Naive thymus-derived CD8-positive, alpha-beta T cell (primary cell): Measurements from ENCODE around the gene ZKSCAN1. TPM values are rescaled to one million over a fixed set of nuclear protein-coding genes. Genes with fewer than 3 reads are reported as not detected.

ENCODE experiments used
- ATAC-seq, 2 donors: fragments of 150-1000 bp; cut with Tn5 transposase in 1 of 2; sonication (Bioruptor Pico), chemical (Tn5 transposase) in 1 of 2; 1 replicate in 1 of 2; 2 replicates in 1 of 2; pipeline ENCODE4 v1.10.0; 2021; ENCODE audit warnings: mild to moderate bottlenecking in 2 of 2, moderate library complexity in 2 of 2
- POLR2A ChIA-PET: fragments of 350-600 bp; sonication (Branson Sonifier 250); formaldehyde crosslinking; loops from one replicate; lab custom pipeline; 2021; ENCODE audit warnings: antibody characterized with exemption; lab: Charles Lee
- DNase-seq, 10 donors: peaks; one replicate each; pipeline versions ENCODE4 v3.0.0 to v3.0.0-alpha.2; 2020 to 2022
- H3K27ac Mint-ChIP-seq, 10 donors: one replicate each; pipeline ENCODE4 v1.8.0; 2020 to 2022; ENCODE audit warnings: mild to moderate bottlenecking in 10 of 10, mixed read lengths in 10 of 10, moderate library complexity in 4 of 10, inconsistent platforms in 1 of 10
- H3K27me3 Mint-ChIP-seq, 5 donors: one replicate each; pipeline ENCODE4 v1.8.0; 2021 to 2022; ENCODE audit warnings: mixed read lengths in 5 of 5
- H3K36me3 Mint-ChIP-seq, 3 donors: one replicate each; pipeline ENCODE4 v1.8.0; 2020 to 2022; ENCODE audit warnings: mixed read lengths in 3 of 3, mild to moderate bottlenecking in 2 of 3, inconsistent platforms in 1 of 3
- H3K4me1 Mint-ChIP-seq, 4 donors: one replicate each; pipeline ENCODE4 v1.8.0; 2021 to 2022; ENCODE audit warnings: mixed read lengths in 4 of 4
- H3K4me3 Mint-ChIP-seq, 10 donors: one replicate each; pipeline ENCODE4 v1.8.0; 2020 to 2022; ENCODE audit warnings: mild to moderate bottlenecking in 10 of 10, mixed read lengths in 10 of 10, moderate library complexity in 6 of 10, inconsistent platforms in 1 of 10
- H3K9me3 Mint-ChIP-seq, 9 donors: one replicate each; pipeline ENCODE4 v1.8.0; 2020 to 2022; ENCODE audit warnings: mixed read lengths in 9 of 9, mild to moderate bottlenecking in 3 of 9, inconsistent platforms in 1 of 9, moderate library complexity in 1 of 9
- polyA plus RNA-seq, 3 donors: library from polyadenylated mRNA; unstranded; fragments of 300-500 nt; fragmentation: Illumina TruSeq; gene quantifications; one replicate each; pipeline ENCODE4 v1.2.3, GENCODE V29; 2021
- total RNA-seq, 8 experiments: library from RNA in 2 of 8; stranded (reverse) in 2 of 8; gene quantifications; one replicate each; pipeline ENCODE4 v1.2.3 and lab custom pipeline; 2021 to 2026

ZKSCAN1 gene
- total and polyA plus RNA-seq, 5 experiments from 2014 or later = 39.1 to 108 (median 63.6) TPM

DNA sequence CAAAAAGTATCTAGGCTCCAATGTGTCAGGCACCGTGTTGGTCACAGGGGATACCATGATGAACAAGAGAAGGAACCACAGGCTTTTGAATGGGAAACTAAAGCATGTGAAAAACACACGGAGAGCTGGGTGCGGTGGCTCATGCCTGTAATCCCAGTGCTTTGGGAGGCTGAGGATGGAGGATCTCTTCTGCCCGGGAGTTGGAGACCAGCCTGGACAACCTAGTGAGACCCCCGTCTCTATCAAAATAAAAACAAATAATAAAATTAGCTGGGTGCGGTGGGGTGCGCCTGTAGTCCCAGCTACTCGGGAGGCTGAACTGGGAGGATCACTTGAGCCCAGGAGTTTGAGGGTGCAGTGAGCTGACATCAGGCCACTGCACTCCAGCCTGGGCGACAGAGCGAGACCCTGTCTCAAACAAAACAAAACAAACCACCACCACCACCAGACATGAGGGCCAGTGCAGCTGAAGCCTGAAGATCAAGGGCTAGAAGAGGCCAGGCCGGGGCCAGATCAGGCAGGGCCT, 72.8 kb downstream of the ZKSCAN1 start:
- POLR2A ChIA-PET = interaction anchor here (0.8 to 5.0 kb wide), 12 partner anchors 9 to 342 kb away, joined by 3 to 68 read pairs (median 4); partner anchors contain the start of genes AP4M1, GJC3, LAMTOR4 and MBLAC1
- no peaks in the 10 kb centered on the region for H3K27me3 Mint-ChIP-seq
- peak overlapping the region; percentile 92 to 98 (median 95) for H3K27ac Mint-ChIP-seq
- H3K9me3 Mint-ChIP-seq = no peaks in the 10 kb centered on the region
- peaks cover 10 to 31% (median 19%) of the 10 kb centered on the region in 4 donors for H3K4me1 Mint-ChIP-seq
- H3K4me3 Mint-ChIP-seq = peak overlapping the region; percentile 80 to 92 (median 90)
- ATAC-seq (peak; percentile 21 to 27), DNase-seq (no peak)
- H3K36me3 Mint-ChIP-seq = peaks cover 6 to 34% (median 7%) of the 10 kb centered on the region in 3 donors

GRCh38 chr7:100088621-100089457, 73.4 kb downstream of the ZKSCAN1 start, which contains the start of gene COPS6:
Gene COPS6, plus strand, starts transcription at chr7:100088969. Its CDS starts 22 bp downstream, at chr7:100088991.
- ATAC-seq = peak; percentile 82 to 90
- POLR2A ChIA-PET = interaction anchor here (0.8 to 5.0 kb wide), 15 partner anchors 10 to 346 kb away, joined by 3 to 68 read pairs (median 4); partner anchors contain the start of genes AP4M1, GJC3, LAMTOR4 and MBLAC1
- Mint-ChIP-seq H3K36me3 (peaks cover 7 to 41% (median 8%) of the 10 kb centered on the region in 3 donors), H3K27ac (peak within 1 kb of the TSS; percentile 92 to 98 (median 95)), H3K4me1 (peaks cover 13 to 28% (median 22%) of the 10 kb centered on the region in 4 donors), H3K4me3 (peak within 1 kb of the TSS; percentile 80 to 92 (median 90)), H3K27me3 (no peaks in the 10 kb centered on the region), H3K9me3 (no peaks in the 10 kb centered on the region)
- DNase-seq = peak; percentile 71 to 92 (median 86)

- ATAC-seq (no peak), DNase-seq (no peak)
- Mint-ChIP-seq H3K9me3 (no peaks in the 10 kb centered on the region), H3K36me3 (peaks cover 7 to 49% (median 8%) of the 10 kb centered on the region in 3 donors), H3K27ac (peak overlapping the region; percentile 92 to 98 (median 93)), H3K27me3 (no peaks in the 10 kb centered on the region), H3K4me1 (peaks cover 13 to 28% (median 22%) of the 10 kb centered on the region in 4 donors), H3K4me3 (peak overlapping the region; percentile 80 to 92 (median 90))
- POLR2A ChIA-PET = interaction anchor here (1.0 to 5.0 kb wide), 8 partner anchors 10 to 345 kb away, joined by 3 to 68 read pairs (median 3); partner anchors contain the start of genes AP4M1, MBLAC1 and MCM7
Observed at GRCh38 chr7:100089458-100090196, 74.2 kb downstream of the ZKSCAN1 start.

DNA sequence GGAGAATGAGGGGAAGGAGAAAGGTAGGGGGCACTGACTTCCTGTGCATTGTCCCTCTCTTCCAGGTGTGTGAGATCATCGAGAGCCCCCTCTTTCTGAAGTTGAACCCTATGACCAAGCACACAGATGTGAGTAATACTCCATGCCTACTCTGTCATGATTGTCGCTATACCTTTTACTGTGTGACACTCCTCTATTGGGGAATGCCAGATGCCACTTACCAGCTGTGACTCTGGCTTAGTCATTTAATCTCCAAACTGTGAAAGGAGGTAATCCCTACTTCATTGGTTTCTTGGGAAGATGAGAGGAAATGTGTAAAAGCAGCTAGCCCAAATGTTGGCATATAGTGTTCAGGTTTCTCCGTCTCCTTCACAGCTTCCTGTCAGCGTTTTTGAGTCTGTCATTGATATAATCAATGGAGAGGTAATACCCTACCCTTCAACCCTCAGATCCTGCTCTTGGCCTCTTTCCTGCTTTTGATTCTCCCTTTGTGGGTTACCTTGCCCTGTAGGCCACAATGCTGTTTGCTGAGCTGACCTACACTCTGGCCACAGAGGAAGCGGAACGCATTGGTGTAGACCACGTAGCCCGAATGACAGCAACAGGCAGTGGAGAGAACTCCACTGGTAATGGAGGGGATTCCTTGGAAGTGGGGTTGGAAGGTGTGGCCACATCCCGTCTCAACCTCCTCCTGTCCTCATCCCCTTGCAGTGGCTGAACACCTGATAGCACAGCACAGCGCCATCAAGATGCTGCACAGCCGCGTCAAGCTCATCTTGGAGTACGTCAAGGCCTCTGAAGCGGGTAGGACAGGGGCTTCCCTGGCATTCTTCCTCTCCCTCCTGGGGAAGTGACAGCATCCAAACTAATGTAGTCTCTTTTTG, 75.4 kb downstream of the ZKSCAN1 start:
- DNase-seq (no peak), ATAC-seq (no peak)
- Mint-ChIP-seq H3K36me3 (peaks cover 7 to 60% (median 15%) of the 10 kb centered on the region in 3 donors), H3K9me3 (no peaks in the 10 kb centered on the region), H3K27me3 (no peaks in the 10 kb centered on the region), H3K4me1 (peaks cover 15 to 28% (median 25%) of the 10 kb centered on the region in 4 donors), H3K4me3 (peak overlapping the region in 8 of 10 donors; percentile 35 to 91 (median 79)), H3K27ac (peak overlapping the region in 7 of 10 donors; percentile 35 to 92 (median 60))
- POLR2A ChIA-PET = interaction anchor here (0.7 to 5.0 kb wide), 6 partner anchors 8 to 130 kb away, joined by 3 to 68 read pairs (median 5); partner anchors contain the start of genes AP4M1, MBLAC1 and MCM7

Other genes starting within 250 kb of the ZKSCAN1 start
- gene CYP3A4, start 231.4 kb upstream of the ZKSCAN1 start, total RNA-seq = not detected
- under 1 TPM in 1 of 3 donors, not detected in 2; 0.14 TPM for gene CYP3A4, start 231.4 kb upstream of the ZKSCAN1 start, polyA plus RNA-seq
- gene CYP3A43, start 187.6 kb upstream of the ZKSCAN1 start, total RNA-seq = under 1 TPM in 1 of 2 experiments, not detected in 1; 0.44 TPM
- gene CYP3A43, start 187.6 kb upstream of the ZKSCAN1 start, polyA plus RNA-seq = not detected
- gene OR2AE1, start 138.6 kb upstream of the ZKSCAN1 start, total RNA-seq = 1 to 10 TPM; 1.1 to 1.3 TPM
- not detected for gene OR2AE1, start 138.6 kb upstream of the ZKSCAN1 start, polyA plus RNA-seq
- gene TRIM4, start 96.1 kb upstream of the ZKSCAN1 start, total RNA-seq = 10 to 100 TPM; 68.4 to 70.6 TPM
- gene TRIM4, start 96.1 kb upstream of the ZKSCAN1 start, polyA plus RNA-seq = 10 to 100 TPM; 22.2 to 32.2 (median 31.0) TPM
- 1 to 10 TPM; 1.6 to 1.7 TPM for gene GJC3, start 86.0 kb upstream of the ZKSCAN1 start, total RNA-seq
- 1 to 10 TPM in 1 of 3 donors, under 1 TPM in 1, not detected in 1; 0.42 to 2.0 TPM for gene GJC3, start 86.0 kb upstream of the ZKSCAN1 start, polyA plus RNA-seq
- gene AZGP1, start 39.6 kb upstream of the ZKSCAN1 start, total RNA-seq = not detected
- not detected for gene AZGP1, start 39.6 kb upstream of the ZKSCAN1 start, polyA plus RNA-seq
- gene ZSCAN21, start 34.2 kb downstream of the ZKSCAN1 start, total RNA-seq = 10 to 100 TPM in 1 of 2 experiments, 1 to 10 TPM in 1; 8.3 to 10.5 TPM
- 10 to 100 TPM in 1 of 3 donors, 1 to 10 TPM in 2; 5.2 to 11.2 (median 8.2) TPM for gene ZSCAN21, start 34.2 kb downstream of the ZKSCAN1 start, polyA plus RNA-seq
- gene ZNF3, start 66.1 kb downstream of the ZKSCAN1 start, total RNA-seq = 10 to 100 TPM; 42.7 to 48.8 TPM
- gene ZNF3, start 66.1 kb downstream of the ZKSCAN1 start, polyA plus RNA-seq = 10 to 100 TPM; 17.4 to 28.4 (median 20.2) TPM
- 10 to 100 TPM; 72.0 to 80.2 TPM for gene COPS6, start 73.4 kb downstream of the ZKSCAN1 start, total RNA-seq
- 100 to 1,000 TPM; 107 to 145 (median 121) TPM for gene COPS6, start 73.4 kb downstream of the ZKSCAN1 start, polyA plus RNA-seq
- gene MCM7, start 85.8 kb downstream of the ZKSCAN1 start, total RNA-seq = 100 to 1,000 TPM; 159 to 161 TPM
- 10 to 100 TPM; 28.7 to 46.6 (median 40.1) TPM for gene MCM7, start 85.8 kb downstream of the ZKSCAN1 start, polyA plus RNA-seq
- gene AP4M1, start 86.0 kb downstream of the ZKSCAN1 start, total RNA-seq = 10 to 100 TPM in 1 of 2 experiments, 1 to 10 TPM in 1; 7.5 to 10.9 TPM
- gene AP4M1, start 86.0 kb downstream of the ZKSCAN1 start, polyA plus RNA-seq = 1 to 10 TPM; 1.7 to 3.6 (median 2.3) TPM
- 10 to 100 TPM; 61.6 to 68.7 TPM for gene TAF6, start 103.8 kb downstream of the ZKSCAN1 start, total RNA-seq
- gene TAF6, start 103.8 kb downstream of the ZKSCAN1 start, polyA plus RNA-seq = 10 to 100 TPM; 21.3 to 39.0 (median 31.5) TPM
- 10 to 100 TPM; 99.0 to 99.6 TPM for gene CNPY4, start 104.0 kb downstream of the ZKSCAN1 start, total RNA-seq
- gene CNPY4, start 104.0 kb downstream of the ZKSCAN1 start, polyA plus RNA-seq = 10 to 100 TPM; 19.8 to 23.5 (median 20.6) TPM
- gene MBLAC1, start 111.4 kb downstream of the ZKSCAN1 start, total RNA-seq = 1 to 10 TPM; 5.6 to 7.2 TPM
- gene MBLAC1, start 111.4 kb downstream of the ZKSCAN1 start, polyA plus RNA-seq = 1 to 10 TPM; 2.1 to 2.3 (median 2.1) TPM
- 100 to 1,000 TPM; 170 to 206 TPM for gene LAMTOR4, start 133.3 kb downstream of the ZKSCAN1 start, total RNA-seq
- gene LAMTOR4, start 133.3 kb downstream of the ZKSCAN1 start, polyA plus RNA-seq = 100 to 1,000 TPM; 403 to 435 (median 430) TPM
- gene TRAPPC14, start 143.1 kb downstream of the ZKSCAN1 start, total RNA-seq = 100 to 1,000 TPM; 103 to 109 TPM
- 1 to 10 TPM; 2.1 to 4.5 (median 2.4) TPM for gene TRAPPC14, start 143.1 kb downstream of the ZKSCAN1 start, polyA plus RNA-seq
- 10 to 100 TPM; 37.0 to 39.1 TPM for gene GAL3ST4, start 153.0 kb downstream of the ZKSCAN1 start, total RNA-seq
- gene GAL3ST4, start 153.0 kb downstream of the ZKSCAN1 start, polyA plus RNA-seq = 1 to 10 TPM; 4.0 to 6.5 (median 5.4) TPM
- gene GPC2, start 161.8 kb downstream of the ZKSCAN1 start, total RNA-seq = 10 to 100 TPM; 39.0 to 40.1 TPM
- gene GPC2, start 161.8 kb downstream of the ZKSCAN1 start, polyA plus RNA-seq = 1 to 10 TPM in 1 of 3 donors, under 1 TPM in 2; 0.09 to 1.1 (median 0.42) TPM
- 10 to 100 TPM; 12.0 to 12.1 TPM for gene STAG3, start 162.3 kb downstream of the ZKSCAN1 start, total RNA-seq
- gene STAG3, start 162.3 kb downstream of the ZKSCAN1 start, polyA plus RNA-seq = 1 to 10 TPM; 6.0 to 8.6 (median 6.9) TPM
- 10 to 100 TPM; 81.5 to 83.8 TPM for gene PVRIG, start 204.4 kb downstream of the ZKSCAN1 start, total RNA-seq
- gene PVRIG, start 204.4 kb downstream of the ZKSCAN1 start, polyA plus RNA-seq = 10 to 100 TPM; 79.1 to 85.4 (median 84.7) TPM